Calu3 (cell line): ENCODE data around the gene GEMIN4. TPM values are rescaled to one million over a fixed set of nuclear protein-coding genes. Genes with fewer than 3 reads are reported as not detected.

ENCODE experiments used
- BruUV-seq: library from RNA; stranded (reverse); fragments of 400-500 nt; replicated peaks from 2 replicates; lab custom pipeline; 2021; lab: Mats Ljungman, UMichigan
- CTCF ChIA-PET: fragments of 300-600 bp; sonication (Branson Sonifier 250); formaldehyde crosslinking; loops from one replicate; lab custom pipeline; 2022; ENCODE audit warnings: antibody characterized with exemption; lab: Charles Lee
- DNase-seq: peaks from one replicate; pipeline ENCODE4 v3.0.0; 2022
- H3K27ac Mint-ChIP-seq: one replicate; pipeline ENCODE4 v1.8.0; 2022; ENCODE audit warnings: mixed read lengths; ENCODE audit not compliant: unreplicated experiment
- H3K27me3 Mint-ChIP-seq: one replicate; pipeline ENCODE4 v1.8.0; 2022; ENCODE audit warnings: mixed read lengths; ENCODE audit not compliant: unreplicated experiment
- H3K36me3 Mint-ChIP-seq: one replicate; pipeline ENCODE4 v1.8.0; 2022; ENCODE audit warnings: mild to moderate bottlenecking, moderate library complexity, mixed read lengths; ENCODE audit not compliant: insufficient read depth, unreplicated experiment
- H3K4me1 Mint-ChIP-seq: one replicate; pipeline ENCODE4 v1.8.0; 2022; ENCODE audit warnings: mild to moderate bottlenecking, low read depth, mixed read lengths; ENCODE audit not compliant: unreplicated experiment
- H3K4me3 Mint-ChIP-seq: one replicate; pipeline ENCODE4 v1.8.0; 2022; ENCODE audit warnings: mild to moderate bottlenecking, low read depth, moderate library complexity, mixed read lengths; ENCODE audit not compliant: unreplicated experiment
- H3K9me3 Mint-ChIP-seq: one replicate; pipeline ENCODE4 v1.8.0; 2022; ENCODE audit warnings: low read depth, mixed read lengths; ENCODE audit not compliant: unreplicated experiment
- intact Hi-C: fragments of 100-400 bp; cut with micrococcal nuclease; formaldehyde crosslinking; loops from one replicate; pipeline ENCODE4 v1.10.0; 2022; ENCODE audit not compliant: unreplicated experiment
- total RNA-seq: library from RNA; stranded (reverse); gene quantifications from 2 replicates; pipeline ENCODE4 v1.2.3, GENCODE V29; 2022
- TF ChIP-seq, protein P1 (sequence below): fragments of 200-600 bp; IDR thresholded peaks from one replicate; pipeline ENCODE4 v1.8.0; 2022; ENCODE audit warnings: antibody characterized with exemption; ENCODE audit not compliant: unreplicated experiment

Gene GEMIN4
- total RNA-seq, 1 experiment from 2014 or later, result 31.0 TPM

DNA sequence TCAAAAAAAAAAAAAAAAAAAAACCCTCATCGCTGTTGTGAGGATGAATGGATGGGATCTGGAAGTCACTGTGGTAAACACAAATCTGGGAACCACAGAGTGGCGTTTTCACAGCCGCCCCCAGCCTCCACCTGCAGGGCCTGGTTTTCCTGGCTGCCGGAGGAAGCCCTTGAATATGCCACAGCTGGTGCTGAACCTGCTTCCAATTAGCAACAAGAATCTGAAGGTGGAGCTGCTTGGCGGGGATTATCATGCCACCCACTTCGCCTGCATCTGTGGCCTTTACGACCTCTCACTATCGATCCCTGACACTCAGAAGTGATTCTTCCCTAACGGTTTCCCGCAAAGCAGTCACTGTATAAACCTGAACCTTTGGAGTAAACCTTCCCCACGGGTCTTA, 46.2 kb upstream of the GEMIN4 start:
- TF ChIP-seq, protein P1, sequence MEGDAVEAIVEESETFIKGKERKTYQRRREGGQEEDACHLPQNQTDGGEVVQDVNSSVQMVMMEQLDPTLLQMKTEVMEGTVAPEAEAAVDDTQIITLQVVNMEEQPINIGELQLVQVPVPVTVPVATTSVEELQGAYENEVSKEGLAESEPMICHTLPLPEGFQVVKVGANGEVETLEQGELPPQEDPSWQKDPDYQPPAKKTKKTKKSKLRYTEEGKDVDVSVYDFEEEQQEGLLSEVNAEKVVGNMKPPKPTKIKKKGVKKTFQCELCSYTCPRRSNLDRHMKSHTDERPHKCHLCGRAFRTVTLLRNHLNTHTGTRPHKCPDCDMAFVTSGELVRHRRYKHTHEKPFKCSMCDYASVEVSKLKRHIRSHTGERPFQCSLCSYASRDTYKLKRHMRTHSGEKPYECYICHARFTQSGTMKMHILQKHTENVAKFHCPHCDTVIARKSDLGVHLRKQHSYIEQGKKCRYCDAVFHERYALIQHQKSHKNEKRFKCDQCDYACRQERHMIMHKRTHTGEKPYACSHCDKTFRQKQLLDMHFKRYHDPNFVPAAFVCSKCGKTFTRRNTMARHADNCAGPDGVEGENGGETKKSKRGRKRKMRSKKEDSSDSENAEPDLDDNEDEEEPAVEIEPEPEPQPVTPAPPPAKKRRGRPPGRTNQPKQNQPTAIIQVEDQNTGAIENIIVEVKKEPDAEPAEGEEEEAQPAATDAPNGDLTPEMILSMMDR, result no peak
- H3K27ac Mint-ChIP-seq, result no peak overlapping the region
- intact Hi-C loops, result no loop called here
- CTCF ChIA-PET, result interaction anchor here (0.7 kb wide), 1 partner anchor 210 kb away, joined by 4 read pairs; no protein-coding TSS in a partner anchor
- H3K9me3 Mint-ChIP-seq, result no peaks in the 10 kb centered on the region
- no TSS peak for BruUV-seq
- peaks cover 4% of the 10 kb centered on the region for H3K36me3 Mint-ChIP-seq
- H3K4me3 Mint-ChIP-seq, result no peak overlapping the region
- no peaks in the 10 kb centered on the region for H3K4me1 Mint-ChIP-seq
- no peak for DNase-seq
- H3K27me3 Mint-ChIP-seq, result no peaks in the 10 kb centered on the region

DNA sequence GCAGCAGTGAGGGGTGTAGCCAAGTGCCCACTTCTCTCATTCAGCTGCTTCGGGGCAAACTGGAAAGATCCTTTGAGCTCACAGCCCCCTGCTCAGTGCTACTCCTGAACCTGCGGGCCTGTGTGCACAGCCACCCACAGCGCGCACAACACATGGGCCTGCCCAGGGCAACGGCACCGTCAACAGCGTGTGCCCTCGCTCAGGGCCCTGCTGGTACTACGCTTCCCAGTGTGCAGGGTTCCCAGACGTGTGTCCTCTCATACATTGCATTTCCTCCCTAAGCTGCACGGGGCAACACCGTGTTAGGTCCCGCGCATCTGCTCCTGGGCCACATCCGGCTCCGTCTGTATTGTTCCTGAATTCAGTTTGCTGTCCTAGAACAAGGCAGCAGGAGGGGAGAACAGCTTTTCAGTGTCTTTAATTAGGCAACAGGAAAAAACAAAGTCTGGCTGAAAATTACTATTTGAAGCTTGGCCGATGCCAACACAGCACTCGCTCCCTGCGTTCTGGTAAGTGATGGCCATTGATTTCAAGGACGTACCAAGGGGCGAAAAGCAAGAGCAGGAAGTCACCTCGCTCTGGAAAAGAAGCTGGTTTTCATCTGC, 45.3 kb upstream of the GEMIN4 start:
- H3K27me3 Mint-ChIP-seq, result no peaks in the 10 kb centered on the region
- CTCF ChIA-PET, result no interaction called here
- no peak overlapping the region for H3K27ac Mint-ChIP-seq
- no peak for DNase-seq
- H3K4me3 Mint-ChIP-seq, result no peak overlapping the region
- H3K36me3 Mint-ChIP-seq, result peaks cover 4% of the 10 kb centered on the region
- TF ChIP-seq, protein P1, result no peak
- no peaks in the 10 kb centered on the region for H3K4me1 Mint-ChIP-seq
- no TSS peak for BruUV-seq
- H3K9me3 Mint-ChIP-seq, result no peaks in the 10 kb centered on the region
- intact Hi-C loops, result no loop called here

DNA sequence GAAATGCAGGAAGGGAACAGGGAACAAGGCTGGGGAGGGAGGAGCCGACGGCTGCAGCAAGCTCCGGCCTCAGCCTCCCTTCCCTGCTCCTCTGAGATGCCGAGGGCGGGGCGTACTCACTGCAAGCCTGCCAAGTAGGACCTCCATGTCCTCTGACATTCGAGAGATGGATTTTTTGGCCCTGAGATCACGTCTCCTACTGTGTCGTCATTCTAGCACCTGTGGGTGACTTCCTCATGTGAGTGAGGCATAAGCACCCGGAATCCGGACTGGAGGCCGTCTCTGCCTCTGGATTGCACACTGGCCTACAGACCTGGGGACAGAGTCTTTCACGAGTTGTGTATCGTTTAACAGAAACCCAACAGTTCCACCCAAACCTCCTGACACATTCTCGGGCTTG, 44.5 kb upstream of the GEMIN4 start:
- Mint-ChIP-seq H3K4me3 (no peak overlapping the region), H3K27me3 (no peaks in the 10 kb centered on the region), H3K36me3 (peaks cover 4% of the 10 kb centered on the region), H3K27ac (no peak overlapping the region), H3K9me3 (no peaks in the 10 kb centered on the region), H3K4me1 (no peaks in the 10 kb centered on the region)
- DNase-seq, result no peak
- CTCF ChIA-PET, result no interaction called here
- TF ChIP-seq, protein P1, result no peak
- intact Hi-C loops, result no loop called here
- BruUV-seq, result no TSS peak

DNA sequence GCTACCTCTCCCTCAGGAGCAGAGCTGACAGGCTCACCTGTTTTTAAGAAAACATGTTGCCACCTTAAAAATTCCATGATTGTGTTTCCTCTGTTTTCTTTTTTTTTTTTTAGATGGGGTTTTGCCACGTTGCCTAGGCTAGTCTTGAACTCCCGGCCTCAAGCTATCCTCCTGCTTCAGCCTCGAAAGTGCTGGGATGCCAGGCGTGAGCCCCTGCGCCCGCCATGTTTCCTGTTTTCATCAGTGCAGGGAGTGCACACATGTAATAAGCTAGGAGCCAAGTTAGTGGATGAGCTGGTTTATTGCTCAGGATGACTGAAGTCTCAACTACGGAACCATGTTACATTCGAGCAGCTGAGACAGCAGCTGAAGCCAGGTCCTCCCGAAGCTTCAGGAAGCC, 43.7 kb upstream of the GEMIN4 start:
- CTCF ChIA-PET, result interaction anchor here (1.4 kb wide), 1 partner anchor 185 kb away, joined by 7 read pairs; no protein-coding TSS in a partner anchor
- BruUV-seq, result no TSS peak
- Mint-ChIP-seq H3K4me1 (no peaks in the 10 kb centered on the region), H3K27ac (no peak overlapping the region), H3K9me3 (no peaks in the 10 kb centered on the region), H3K27me3 (no peaks in the 10 kb centered on the region), H3K36me3 (peaks cover 4% of the 10 kb centered on the region), H3K4me3 (no peak overlapping the region)
- no peak for DNase-seq
- TF ChIP-seq, protein P1, result no peak
- intact Hi-C loops, result loop anchor here (1.0 kb wide), 1 partner anchor 186 kb away; no protein-coding TSS in a partner anchor
